GM12865 (cell line): ENCODE results near the gene KIF26B.

ENCODE experiments used
- DNase-seq: peaks from one replicate; pipeline ENCODE4 v3.0.0; 2010; ENCODE audit warnings: low read depth
- H3K4me3 ChIP-seq: 2 replicates; pipeline ENCODE4 v1.5.1; 2011; ENCODE audit warnings: mild to moderate bottlenecking, low read depth, low read length, control low read depth
- CTCF ChIP-seq: IDR thresholded peaks from 2 replicates; pipeline ENCODE4 v1.5.1; 2011; ENCODE audit warnings: low read length, control low read depth, low read depth, inconsistent platforms; ENCODE audit not compliant: insufficient read depth; ENCODE audit errors: missing control alignments

The KIF26B gene

GRCh38 chr1:245436407-245436806, 281.6 kb downstream of the KIF26B start:
- H3K4me3 ChIP-seq: no peak overlapping the region
- no peak for DNase-seq
- no peak for TF ChIP-seq CTCF

- H3K4me3 ChIP-seq: no peak overlapping the region
- no peak for DNase-seq
- TF ChIP-seq CTCF: no peak
Measured at GRCh38 chr1:245437369-245438062, 282.7 kb downstream of the KIF26B start.

- no peak for TF ChIP-seq CTCF
- no peak overlapping the region for H3K4me3 ChIP-seq
- DNase-seq: no peak
Measured at GRCh38 chr1:245440922-245441321, 286.1 kb downstream of the KIF26B start.

- H3K4me3 ChIP-seq: no peak overlapping the region
- no peak for TF ChIP-seq CTCF
- no peak for DNase-seq
Measured at GRCh38 chr1:245441689-245442088, 286.9 kb downstream of the KIF26B start.

- no peak overlapping the region for H3K4me3 ChIP-seq
- no peak for TF ChIP-seq CTCF
- DNase-seq: no peak
Measured at GRCh38 chr1:245444147-245444828, 289.5 kb downstream of the KIF26B start.

GRCh38 chr1:245444945-245445344, 290.2 kb downstream of the KIF26B start:
- no peak overlapping the region for H3K4me3 ChIP-seq
- DNase-seq: no peak
- no peak for TF ChIP-seq CTCF
